Activated CD8-positive, alpha-beta memory T cell treated with anti-CD3 and anti-CD28 coated beads for 4 hours (primary cell): Measurements from ENCODE around the gene RAB5A.
"Not testable (repeated sequence)": the region's sequence is repeated elsewhere in the genome, so short reads cannot be mapped to it uniquely, and the experiment has no call there.

Experiments
- DNase-seq, 2 donors: peaks; one replicate each; pipeline ENCODE4 v3.0.0-alpha.2; 2020; ENCODE audit warnings: low read depth in 2 of 2

Gene RAB5A

GRCh38 chr3:19946832-19947548 lies at the start of gene RAB5A:
TSS of gene RAB5A (plus strand) at chr3:19947097. CDS start at chr3:19950899, 3,802 bp downstream.
- DNase-seq: peak; percentile 90 to 94

GRCh38 chr3:19898721-19899120 lies 48.2 kb upstream of the RAB5A start:
- DNase-seq: no peak

GRCh38 chr3:19899264-19899663 lies 47.6 kb upstream of the RAB5A start:
- no peak for DNase-seq

- not testable (repeated sequence) for DNase-seq
Measured at GRCh38 chr3:19899833-19900232, 47.1 kb upstream of the RAB5A start.

- no peak for DNase-seq
Measured at GRCh38 chr3:19901337-19901736, 45.6 kb upstream of the RAB5A start.

- DNase-seq: no peak
Measured at GRCh38 chr3:19901918-19902317, 45.0 kb upstream of the RAB5A start.

GRCh38 chr3:19903649-19904048 lies 43.2 kb upstream of the RAB5A start:
- no peak for DNase-seq

- DNase-seq: no peak
Measured at GRCh38 chr3:19907523-19907922, 39.4 kb upstream of the RAB5A start.

- no peak for DNase-seq
Measured at GRCh38 chr3:19911452-19911851, 35.4 kb upstream of the RAB5A start.

- no peak for DNase-seq
Measured at GRCh38 chr3:19917167-19917566, 29.7 kb upstream of the RAB5A start.

- DNase-seq: no peak
Measured at GRCh38 chr3:19920401-19921080, 26.4 kb upstream of the RAB5A start.

GRCh38 chr3:19931180-19931692 lies 15.7 kb upstream of the RAB5A start:
- DNase-seq: no peak

- DNase-seq: no peak
Measured at GRCh38 chr3:19931767-19932188, 15.1 kb upstream of the RAB5A start.

GRCh38 chr3:19932422-19932821 lies 14.5 kb upstream of the RAB5A start:
- DNase-seq: no peak

GRCh38 chr3:19934098-19934566 lies 12.8 kb upstream of the RAB5A start, which contains the start of gene EFHB:
TSS of gene EFHB (minus strand) at chr3:19934217. CDS start at chr3:19934018, 199 bp downstream.
- no peak for DNase-seq

- no peak for DNase-seq
Measured at GRCh38 chr3:19937459-19938294, 9.2 kb upstream of the RAB5A start.

GRCh38 chr3:19938295-19938627 lies 8.6 kb upstream of the RAB5A start:
- DNase-seq: no peak

- no peak for DNase-seq
Measured at GRCh38 chr3:19940643-19941042, 6.3 kb upstream of the RAB5A start.

- no peak for DNase-seq
Measured at GRCh38 chr3:19945534-19945933, 1.4 kb upstream of the RAB5A start.

GRCh38 chr3:19945969-19946831 lies 697 bp upstream of the RAB5A start:
- no peak for DNase-seq

GRCh38 chr3:19947549-19948225 lies 790 bp downstream of the RAB5A start:
- DNase-seq: peak; percentile 11 to 19
